Activated CD8-positive, alpha-beta memory T cell treated with anti-CD3 and anti-CD28 coated beads for 4 hours (primary cell): ENCODE measurements around the gene PPARD.

Experiments used
- DNase-seq, 2 donors: peaks; one replicate each; pipeline ENCODE4 v3.0.0-alpha.2; 2020; ENCODE audit warnings: low read depth in 2 of 2

The PPARD gene

DNA sequence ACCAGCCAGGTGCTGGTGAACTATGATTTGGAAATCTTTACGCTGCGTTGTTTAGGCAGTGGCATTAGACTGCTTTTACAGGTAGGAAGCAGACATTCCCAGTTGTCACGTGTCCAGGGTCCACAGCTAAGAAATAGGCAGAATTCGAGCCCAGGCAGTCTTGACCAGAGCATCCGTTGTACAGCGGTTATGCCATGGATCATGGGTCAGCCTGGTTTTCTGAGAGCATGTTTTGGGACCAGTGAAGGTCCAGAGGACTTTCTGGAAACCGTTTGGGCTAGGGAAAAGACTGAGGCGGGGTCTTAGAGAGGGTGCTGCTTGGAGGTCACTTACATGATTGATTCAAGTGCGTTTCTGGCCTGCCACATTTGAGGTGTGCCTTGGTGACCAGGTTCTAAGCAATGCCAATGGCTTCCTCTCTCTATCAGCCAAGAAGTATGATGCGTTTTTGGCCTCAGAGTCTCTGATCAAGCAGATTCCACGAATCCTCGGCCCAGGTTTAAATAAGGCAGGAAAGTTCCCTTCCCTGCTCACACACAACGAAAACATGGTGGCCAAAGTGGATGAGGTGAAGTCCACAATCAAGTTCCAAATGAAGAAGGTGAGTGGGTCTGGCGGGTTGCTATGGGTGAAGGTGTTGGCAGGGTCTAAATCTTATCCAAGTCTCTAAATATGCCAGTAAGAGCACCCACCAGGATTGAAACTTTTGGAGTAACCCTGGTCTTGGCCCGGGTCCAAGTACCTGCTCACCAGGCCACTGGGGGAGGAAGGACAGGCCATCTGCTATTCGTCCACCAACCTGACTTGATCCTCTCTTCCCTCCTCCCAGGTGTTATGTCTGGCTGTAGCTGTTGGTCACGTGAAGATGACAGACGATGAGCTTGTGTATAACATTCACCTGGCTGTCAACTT, 127.6 kb downstream of the PPARD start:
- no peak for DNase-seq

DNA sequence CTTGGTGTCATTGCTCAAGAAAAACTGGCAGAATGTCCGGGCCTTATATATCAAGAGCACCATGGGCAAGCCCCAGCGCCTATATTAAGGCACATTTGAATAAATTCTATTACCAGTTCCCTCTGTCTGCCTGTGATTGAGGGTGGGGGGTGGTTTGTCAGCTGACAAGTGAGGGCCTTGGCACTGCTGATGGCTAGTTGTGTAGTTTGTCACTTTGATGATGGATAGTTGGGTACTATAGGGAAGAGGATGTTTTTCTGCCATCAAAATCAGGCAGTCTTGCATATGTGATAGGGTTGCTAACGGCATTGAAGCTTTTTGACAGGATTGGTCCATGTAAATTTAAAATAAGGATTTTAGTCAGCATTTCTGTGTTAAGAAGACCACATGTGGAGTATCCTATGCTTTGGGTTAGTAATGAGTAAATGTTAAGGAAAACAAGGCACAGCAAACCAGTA, 128.3 kb downstream of the PPARD start:
- no peak for DNase-seq

DNA sequence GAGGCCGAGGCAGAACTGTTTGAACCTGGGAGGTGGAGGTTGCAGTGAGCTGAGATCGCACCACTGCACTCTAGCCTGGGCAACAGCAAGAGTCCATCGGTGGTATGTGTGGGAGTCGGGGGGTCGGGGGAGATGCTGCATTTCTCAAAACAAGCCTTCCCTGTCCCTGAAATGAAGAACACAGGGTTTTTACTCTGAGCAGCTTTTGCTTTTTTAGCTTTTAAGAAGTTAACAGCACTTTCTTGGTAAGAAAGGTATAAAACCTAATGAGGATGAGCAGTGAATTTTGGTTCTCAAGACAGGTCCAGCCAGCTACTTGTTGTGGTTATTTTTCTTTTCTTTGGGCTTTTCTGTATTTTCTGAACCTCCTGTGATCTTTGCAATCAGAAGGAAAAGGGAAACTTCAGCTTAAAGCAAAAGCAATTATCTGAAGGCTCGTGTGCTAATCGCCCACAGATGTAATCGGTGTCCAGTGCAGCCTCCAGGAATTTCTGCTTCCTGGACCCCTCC, 129.5 kb downstream of the PPARD start:
- DNase-seq, result no peak

DNA sequence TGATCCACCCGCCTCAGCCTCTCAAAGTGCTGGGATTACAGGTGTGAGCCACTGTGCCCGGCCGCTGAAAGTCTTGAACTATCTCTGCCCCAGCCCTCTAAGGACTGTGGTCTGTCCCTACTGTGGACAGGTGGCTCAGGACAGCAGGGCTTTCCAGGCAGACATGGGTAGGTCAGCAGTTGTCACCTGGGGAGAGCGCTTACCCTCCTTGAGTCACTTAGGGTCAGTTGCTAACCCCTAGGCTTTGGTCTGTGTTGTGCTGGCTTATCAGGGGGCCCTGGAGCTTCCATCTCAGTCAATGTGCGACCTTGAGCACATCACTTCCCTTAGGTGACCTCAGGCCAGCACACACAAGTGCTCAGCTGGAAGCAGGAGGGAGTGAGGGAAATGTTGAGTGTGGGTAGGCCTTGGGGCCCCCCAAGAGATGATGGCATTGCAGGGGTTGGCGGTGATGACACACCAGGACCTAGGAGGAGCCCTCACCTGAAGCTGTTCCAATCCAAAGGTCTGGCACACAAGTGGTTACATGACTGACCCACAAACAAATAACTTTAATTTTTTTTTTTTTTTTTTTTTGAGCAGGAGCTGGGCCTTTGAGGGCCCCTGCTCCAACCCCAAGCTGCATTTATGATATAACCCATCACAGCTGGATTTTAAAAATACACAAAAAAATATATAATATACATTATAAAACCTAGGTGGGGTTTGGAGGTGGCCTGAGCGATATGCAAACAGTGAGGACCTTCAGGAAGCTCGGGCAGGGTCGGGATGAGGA, 130.9 kb downstream of the PPARD start:
- no peak for DNase-seq

DNA sequence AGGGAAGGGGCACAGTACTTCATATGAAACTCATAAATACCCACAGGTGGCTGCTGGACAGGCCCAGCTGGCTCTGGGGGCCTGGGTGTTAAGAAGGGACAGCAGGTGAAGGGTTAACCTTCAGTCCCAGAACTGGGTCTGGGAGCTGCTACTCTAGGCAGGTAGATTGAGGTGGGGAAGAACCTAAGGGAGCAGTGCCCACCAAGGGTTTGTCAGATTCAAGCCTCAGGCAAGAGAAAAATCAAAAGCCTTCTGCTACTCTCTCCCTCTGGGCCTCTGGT, 131.4 kb downstream of the PPARD start:
- no peak for DNase-seq

DNA sequence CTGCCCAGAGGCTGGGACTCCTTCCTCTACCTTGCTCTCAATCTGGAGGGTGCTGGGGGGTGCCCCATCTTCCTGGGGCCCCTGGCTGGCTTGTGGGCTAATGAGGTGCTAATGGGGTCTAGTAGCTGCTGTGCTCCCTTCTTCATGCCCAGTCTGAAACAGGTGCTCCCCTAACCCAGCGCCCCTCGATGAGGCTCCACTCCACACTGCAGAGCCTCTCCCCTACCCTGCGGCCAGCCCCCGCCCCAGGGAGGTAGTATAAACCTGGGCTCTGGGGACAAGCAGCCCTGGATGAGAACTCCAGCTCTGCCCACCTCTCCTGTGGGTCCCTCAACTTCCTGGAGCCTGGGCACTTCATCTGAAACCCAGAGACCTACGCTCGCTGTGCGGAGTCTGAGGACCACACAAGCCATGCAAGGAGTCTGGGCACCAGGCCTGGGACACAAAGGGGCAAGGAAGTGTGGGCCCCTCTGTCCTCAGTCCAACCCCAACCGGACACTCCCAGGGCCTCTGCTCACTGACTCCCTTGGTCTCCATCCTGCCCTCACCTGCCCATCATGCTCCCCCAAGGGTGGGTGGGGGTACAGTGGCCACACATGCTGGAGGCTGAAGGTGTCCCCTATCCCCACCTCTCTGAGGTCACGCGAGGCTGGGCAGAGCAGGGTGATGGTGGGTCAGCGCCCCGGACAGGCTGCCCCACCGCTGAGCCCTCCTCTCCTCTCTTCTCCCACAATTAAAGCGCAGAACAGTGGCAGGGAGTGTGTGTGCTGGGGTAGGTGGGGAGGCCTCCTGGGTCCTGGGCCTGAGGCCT, 132.0 kb downstream of the PPARD start:
- DNase-seq, result no peak

DNA sequence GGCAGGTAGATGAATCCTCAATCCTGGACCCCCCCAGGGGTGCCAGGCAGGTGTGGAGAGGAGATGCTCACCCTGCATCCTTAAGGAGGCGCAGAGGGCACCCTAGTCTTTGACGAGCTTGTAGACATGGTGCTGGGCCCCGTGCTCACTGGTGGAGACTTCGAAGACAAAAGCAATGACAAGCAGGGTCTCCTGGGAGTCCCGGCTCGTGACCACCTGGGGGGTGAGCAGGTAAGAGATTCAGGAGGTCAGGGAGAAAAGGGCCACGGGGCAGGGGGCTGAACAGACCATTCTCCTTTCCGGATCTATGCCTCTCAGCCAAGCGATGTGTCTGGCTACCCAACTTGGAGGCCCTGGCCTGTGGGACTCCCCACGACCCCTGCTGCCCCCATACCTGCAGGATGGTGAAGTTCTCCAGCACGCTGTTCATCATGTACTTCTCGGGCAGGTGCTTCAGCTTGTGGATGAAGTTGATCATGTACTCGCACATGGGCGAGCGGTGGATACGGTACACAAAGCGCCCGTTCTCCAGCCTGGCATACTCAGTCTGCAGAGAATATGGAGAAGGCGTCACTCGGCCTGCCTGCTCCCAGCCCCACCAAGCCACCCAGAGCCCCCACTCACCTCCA, 132.7 kb downstream of the PPARD start:
- no peak for DNase-seq

DNA sequence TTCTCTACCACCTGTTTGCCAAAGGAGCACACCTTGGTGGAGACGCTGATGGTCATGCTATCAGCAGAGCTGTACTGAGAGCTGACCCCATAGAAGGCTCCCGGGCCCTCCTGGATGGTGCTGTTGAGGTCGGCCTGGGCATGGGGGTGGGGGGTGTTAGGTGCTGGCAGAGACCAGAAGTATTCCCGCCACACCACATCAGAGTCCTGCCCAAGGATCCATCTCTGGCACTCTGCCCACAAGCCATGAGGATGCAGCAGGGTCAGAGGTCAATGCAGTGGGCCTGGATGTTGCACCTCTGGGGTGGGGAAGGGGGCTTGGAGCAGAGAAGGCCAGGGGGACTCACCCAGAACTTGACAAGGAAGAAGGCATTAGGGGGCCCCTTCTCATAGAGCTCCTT, 133.2 kb downstream of the PPARD start:
- no peak for DNase-seq

DNA sequence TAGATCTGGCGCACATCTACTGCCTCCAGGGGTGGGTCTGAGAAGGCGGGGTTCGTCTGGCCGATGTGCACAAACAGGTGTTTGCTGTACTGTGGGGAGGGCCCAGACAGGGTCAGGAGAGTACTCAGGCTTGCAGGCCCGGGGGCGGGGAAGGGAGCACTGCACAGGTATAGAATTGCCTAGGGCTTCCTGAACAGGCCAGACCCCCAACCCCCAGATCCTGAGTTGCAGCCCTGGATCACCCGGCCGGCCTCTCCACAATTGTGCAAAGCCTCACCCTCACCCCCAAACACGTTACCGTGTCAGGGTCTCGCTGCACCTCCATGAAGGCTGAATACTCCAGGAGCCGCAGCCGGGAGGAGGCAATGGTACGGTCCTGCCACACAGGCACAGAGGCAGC, 133.6 kb downstream of the PPARD start:
- no peak for DNase-seq

DNA sequence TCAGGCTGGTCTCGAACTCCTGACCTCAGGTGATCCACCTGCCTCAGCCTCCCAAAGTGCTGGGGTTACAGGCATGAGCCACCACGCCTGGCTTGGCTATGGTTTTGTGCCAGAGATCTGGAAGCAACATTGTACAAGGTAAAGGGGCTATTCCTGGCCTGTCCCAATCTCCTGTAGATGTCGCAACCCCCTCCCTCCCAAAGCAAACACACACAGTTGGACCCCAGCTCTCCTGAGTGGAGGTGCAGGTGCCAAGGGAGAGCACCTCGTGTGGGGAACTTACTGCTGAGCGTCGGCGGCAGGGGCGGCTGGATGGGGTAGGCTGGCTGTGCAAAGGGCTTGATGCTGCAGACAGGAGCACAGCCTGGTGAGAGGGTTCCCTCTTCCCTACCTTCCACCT, 134.7 kb downstream of the PPARD start:
- DNase-seq, result no peak
